ENCODE data around the gene CCDC88C.
"Not testable (repeated sequence)": the region's sequence is repeated elsewhere in the genome, so short reads cannot be mapped to it uniquely, and the experiment has no call there.

The CCDC88C gene

GRCh38 chr14:91270188-91270587, 147.4 kb downstream of the CCDC88C start:
- DNase-seq (ENCODE audit: low spot score): no peak

DNA sequence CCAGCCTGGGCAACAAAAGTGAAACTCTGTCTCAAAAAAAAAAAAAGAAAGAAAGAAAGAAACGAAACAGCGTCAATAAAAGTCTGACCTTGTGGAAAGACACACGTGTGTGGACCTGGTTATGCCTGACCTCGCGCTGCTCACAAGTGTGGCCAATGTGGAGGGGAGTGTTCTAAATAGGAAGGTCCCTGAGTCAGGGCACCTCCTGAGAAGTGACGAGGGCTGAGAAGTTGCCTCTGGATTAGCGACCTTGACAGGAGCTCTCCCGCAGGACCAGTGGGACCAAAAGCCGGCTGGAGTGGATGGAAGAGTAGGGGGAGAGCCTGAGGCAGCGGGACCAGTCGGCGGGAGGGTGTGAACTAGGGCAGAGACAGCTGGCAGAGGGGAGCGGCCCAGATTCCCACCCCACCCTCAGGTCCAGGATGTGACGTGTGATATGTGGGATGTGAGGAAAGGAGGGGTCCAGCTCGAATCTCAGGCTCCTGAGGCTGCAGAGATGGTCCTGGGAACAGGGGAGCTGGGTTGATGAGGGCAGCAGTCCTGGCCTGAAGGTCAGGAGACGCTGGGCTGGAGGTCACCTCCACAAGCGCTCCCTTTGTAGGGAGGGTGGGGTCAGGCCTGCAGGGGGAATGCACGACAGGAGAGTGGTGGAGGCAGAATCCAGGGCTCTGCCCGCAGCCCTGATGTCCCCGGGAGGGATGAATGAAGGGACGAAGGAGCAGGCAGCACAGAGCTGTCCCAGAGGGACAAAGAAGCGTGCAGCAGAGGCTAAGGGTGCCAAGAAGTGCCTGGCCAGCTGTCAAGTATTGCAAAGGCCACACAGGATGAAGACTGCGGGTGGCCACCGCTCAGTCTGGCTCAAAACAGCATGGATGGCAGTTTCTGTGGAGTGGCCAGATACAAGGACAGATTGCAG, 148.3 kb downstream of the CCDC88C start:
- no peak for DNase-seq (ENCODE audit: low spot score)

DNA sequence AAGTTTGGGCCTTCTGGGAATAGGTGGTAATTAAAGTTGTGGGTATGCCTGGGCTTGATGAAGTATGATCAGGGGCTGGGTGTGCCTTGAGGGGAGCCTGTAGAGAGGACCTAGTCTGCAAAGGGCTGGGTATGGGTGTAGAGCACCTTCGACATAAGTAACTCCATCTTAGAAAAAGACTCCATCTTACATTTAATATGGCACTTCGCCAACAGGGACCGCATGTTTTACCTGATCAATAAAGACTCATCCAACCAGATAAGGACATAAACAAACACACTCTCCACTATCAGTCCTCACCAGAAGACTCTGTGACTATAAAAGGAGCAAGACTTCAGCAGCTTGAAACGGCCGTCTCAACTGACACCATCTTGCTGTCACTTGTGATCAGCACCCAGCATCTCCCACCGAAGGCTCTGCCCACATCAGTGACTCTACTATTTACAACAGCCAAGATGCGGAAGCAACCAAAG, 149.6 kb downstream of the CCDC88C start:
- no peak for DNase-seq (ENCODE audit: low spot score)

- not testable (repeated sequence) for DNase-seq (ENCODE audit: low spot score)
Observed at GRCh38 chr14:91266276-91266675, 151.3 kb downstream of the CCDC88C start.

DNA sequence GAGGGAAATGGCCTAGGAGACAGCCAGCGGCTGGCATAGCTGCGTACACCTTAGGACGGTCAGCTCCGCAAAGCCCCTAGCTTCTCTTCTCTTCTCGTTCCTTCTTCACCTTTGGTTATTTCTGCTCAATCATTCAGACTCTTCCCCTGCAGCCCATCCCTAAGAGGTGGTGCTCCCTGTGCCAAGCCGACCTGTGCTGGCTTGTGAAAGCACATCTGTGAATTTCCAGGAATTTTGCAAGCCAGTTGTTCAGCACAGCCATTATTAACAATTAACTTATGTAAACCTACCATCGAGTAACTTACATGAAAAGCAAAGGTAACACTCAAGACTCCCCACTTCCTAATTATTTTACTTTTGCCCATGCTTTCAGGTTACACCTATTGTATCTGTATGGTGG, 152.2 kb downstream of the CCDC88C start:
- no peak for DNase-seq (ENCODE audit: low spot score)

- DNase-seq (ENCODE audit: low spot score): no peak
Observed at GRCh38 chr14:91264151-91265150, 153.2 kb downstream of the CCDC88C start.

DNA sequence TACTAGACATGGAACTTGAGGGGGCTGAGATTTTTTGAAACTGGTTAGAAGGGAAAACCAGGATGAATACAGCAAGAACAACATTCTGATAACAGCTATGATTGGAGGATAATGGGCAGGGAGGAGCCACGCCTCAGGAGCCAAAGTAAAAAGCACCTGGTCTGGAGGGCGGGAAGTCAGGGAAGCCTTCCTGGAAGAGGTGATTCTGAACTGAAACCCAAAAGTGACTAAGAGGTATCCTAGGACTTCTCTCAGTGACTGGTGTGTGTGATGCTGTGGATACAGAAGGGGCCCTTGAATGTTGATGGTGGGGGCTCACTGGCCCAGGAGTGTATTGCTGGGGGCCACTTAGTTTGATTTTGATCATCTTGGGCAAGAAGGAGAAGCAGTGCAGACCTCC, 154.3 kb downstream of the CCDC88C start:
- DNase-seq (ENCODE audit: low spot score): no peak

GRCh38 chr14:91261986-91262549, 155.6 kb downstream of the CCDC88C start:
- DNase-seq (ENCODE audit: low spot score): no peak

DNA sequence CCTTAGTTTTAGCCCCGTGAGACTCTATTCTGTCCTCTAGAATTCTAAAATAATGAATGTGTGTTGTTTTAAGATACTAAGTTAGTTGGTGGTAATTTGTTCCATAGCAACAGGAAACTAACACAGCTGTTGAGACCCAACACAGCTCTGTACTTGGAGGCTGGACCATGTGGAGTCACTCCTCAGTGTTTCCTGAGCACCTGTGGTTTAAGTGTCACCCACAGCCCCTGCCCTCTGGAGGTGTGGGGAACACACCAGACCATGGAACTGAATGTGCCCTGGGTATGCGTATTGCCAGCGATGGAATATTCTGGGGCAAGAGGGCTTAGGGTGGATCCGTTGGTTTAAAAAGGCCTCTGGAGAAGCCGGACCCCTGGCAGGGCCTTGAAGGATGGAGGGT, 156.5 kb downstream of the CCDC88C start:
- no peak for DNase-seq (ENCODE audit: low spot score)

GRCh38 chr14:91258876-91259275, 158.7 kb downstream of the CCDC88C start:
- DNase-seq (ENCODE audit: low spot score): no peak

GRCh38 chr14:91258011-91258618, 159.5 kb downstream of the CCDC88C start:
- peak; percentile 42 for DNase-seq (ENCODE audit: low spot score)

DNA sequence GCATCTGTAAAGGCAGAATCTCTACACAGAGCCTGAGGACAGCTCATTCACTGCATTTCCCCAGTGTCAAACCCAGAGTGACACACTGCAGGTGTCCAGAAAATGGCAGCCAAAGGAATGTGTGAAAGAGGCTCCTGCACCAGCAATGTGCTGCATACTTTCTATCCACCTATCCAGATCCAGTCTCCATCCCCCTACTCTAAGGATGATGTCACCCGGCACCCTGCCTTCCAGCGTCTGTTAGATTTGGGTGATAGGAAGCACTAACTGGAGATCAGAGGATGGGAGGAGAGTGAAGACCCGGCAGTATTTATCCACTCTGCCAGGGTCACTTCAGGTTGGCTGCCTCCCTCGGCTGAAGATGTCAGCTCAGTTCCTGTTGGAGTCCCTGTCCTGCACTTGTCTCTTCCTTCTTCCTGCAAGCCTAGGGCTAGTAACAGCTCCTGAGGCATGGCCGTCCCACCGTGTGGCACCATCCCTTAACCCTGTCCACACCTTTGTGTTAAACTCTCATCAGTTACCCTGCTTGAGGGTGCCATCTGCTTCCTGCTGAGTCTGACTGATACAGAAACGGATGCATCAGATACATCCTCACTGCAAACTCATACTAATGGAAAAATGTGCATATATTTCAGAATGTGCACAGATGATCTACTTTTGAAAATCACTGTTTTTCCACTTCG, 160.2 kb downstream of the CCDC88C start:
- DNase-seq (ENCODE audit: low spot score): peak; percentile 26

- DNase-seq (ENCODE audit: low spot score): no peak
Observed at GRCh38 chr14:91256661-91257060, 161.0 kb downstream of the CCDC88C start.

GRCh38 chr14:91255026-91255695, 162.5 kb downstream of the CCDC88C start:
- DNase-seq (ENCODE audit: low spot score): no peak

- DNase-seq (ENCODE audit: low spot score): no peak
Observed at GRCh38 chr14:91254461-91254860, 163.2 kb downstream of the CCDC88C start.

DNA sequence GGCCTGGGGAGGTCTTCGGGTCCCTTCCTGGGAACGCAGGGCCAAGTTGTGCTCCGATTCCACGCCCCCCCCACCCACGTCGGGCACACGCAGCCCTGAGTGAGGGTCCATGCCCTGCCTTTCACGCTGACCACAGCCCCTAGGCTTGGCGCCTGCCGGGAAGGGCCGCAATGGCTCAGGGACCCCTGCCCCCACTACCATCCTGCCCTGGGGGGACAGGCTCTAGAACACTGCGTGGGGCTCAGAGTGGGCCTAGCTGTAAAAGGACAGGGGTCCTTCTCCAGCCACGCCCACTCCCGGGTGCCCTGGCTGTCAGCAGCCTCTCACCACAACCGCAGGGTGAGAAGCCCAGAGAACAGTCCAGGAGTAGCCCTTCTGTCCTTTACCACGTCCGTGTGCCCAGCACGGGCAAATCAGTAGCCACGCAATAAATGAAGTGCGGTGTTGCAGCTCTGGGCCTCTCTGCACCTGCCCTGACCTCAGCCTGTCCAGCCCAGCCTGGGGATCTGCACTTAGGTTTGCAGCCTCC, 163.8 kb downstream of the CCDC88C start:
- DNase-seq (ENCODE audit: low spot score): no peak

DNA sequence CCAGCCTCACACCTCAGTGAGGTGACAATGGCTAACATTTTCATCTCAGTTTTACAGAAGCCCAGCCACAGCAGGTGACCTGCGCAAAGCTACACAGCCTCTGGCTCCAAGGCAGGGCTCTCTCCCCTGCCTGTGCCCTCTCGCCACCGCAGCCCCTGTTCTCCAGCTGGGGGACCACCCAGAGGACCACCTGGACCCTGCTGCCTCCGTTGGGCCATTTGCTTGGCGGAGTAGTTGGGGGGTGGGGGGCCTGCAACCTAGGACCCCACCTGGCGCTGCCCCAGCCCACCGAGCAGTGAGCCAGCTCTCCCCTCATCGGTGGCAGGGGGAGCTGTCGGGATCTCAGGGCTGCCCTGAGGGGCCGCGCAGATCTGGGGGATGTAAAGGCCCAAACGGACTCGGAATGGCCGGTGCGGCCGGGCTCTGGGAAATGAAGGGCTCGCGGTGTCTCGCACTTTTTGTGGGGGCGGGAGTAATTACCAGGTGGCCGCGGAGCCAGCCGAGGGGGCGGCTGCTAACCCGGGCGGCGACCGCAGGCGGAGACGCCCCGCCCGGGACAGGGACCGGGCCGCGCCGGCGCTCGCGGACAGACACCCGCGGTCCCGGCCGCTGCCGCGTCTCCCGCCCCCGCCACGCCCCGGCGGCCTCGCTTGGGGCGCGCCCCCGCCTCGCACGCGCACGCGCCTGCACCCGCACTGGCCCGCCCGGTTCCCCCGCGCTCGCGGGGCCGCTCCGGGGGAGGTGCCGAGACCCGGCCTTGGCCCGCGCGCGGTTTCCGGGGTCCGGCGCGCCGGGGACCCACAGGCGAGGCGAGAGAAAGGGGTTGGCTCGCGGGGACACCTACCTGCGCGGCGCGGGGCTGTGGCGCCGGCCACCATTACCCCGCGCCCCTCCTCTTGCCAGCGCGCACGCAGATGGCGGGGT, 164.5 kb downstream of the CCDC88C start:
- DNase-seq (ENCODE audit: low spot score): peak; percentile 19

DNA sequence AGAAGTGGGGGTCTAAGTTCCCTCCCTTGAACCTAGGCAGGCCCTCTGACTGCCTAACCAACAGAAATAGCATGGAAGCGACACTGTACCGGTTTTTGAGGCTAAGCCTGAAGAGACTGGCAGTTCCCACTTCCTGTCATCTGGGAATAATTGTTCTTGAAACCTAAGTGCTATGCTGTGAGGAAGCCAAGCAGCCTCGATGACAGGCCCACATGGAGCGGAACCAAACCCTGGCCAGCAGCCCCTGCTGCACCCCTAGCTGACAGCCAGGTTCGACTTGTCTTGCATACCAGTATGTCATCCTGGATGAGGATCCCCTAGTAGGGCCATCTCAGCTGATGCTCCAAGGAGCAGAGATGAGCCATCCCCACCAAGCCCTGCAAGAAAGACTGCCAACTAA, 166.7 kb downstream of the CCDC88C start:
- peak; percentile 14 for DNase-seq (ENCODE audit: low spot score)

All from kidney tubule cell (primary cell).